ENCODE data around the gene PRRC2B.

DNA sequence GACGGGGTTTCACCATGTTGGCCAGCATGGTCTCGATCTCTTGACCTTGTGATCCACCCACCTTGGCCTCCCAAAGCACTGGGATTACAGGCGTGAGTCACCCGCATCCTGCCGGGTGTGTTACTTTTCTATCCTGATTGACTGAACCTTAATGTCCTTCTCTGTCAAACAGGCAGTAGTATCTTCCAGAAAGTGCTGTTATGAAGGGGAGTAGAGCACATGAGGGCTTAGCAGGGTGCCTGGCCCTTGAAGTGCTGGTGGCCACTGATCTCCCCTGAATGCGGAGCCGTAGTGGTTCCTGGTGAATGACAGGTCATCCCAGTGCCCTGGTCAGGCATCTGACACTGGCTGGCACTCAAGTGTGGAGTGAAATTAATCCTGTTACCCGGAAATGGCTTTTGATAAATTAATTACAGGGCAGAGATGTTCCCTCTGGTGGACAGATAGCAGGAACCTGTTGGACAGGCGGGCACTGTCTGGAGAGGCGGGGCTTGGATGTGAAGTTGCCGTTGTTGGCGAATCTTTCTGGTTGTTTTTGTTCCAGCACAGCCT lies 28.4 kb downstream of the PRRC2B start:
- TF ChIP-seq CTCF (IDR thresholded peaks at IDR 0.05) (no peak), POLR2A (IDR thresholded peaks at IDR 0.05) (no peak)

All from ovary (tissue), 3 donors.